A204.1 (cell line): ENCODE results near the gene CDKAL1.
"Not testable (repeated sequence)": the region's sequence is repeated elsewhere in the genome, so short reads cannot be mapped to it uniquely, and the experiment has no call there.

Experiments
- FAIRE-seq: peaks from 2 replicates; lab custom pipeline; 2012; peaks lifted over from hg19 to GRCh38; lab: Jason Lieb, UNC

CDKAL1 gene

GRCh38 chr6:20599302-20600051, 65.2 kb downstream of the CDKAL1 start:
- no peak for FAIRE-seq

- FAIRE-seq, result no peak
Observed at GRCh38 chr6:20600831-20601230, 66.6 kb downstream of the CDKAL1 start.

- FAIRE-seq, result no peak
Observed at GRCh38 chr6:20604159-20604558, 69.9 kb downstream of the CDKAL1 start.

GRCh38 chr6:20605061-20605460, 70.8 kb downstream of the CDKAL1 start:
- no peak for FAIRE-seq

- FAIRE-seq, result no peak
Observed at GRCh38 chr6:20605581-20605980, 71.3 kb downstream of the CDKAL1 start.

- no peak for FAIRE-seq
Observed at GRCh38 chr6:20606831-20607230, 72.6 kb downstream of the CDKAL1 start.

- no peak for FAIRE-seq
Observed at GRCh38 chr6:20608356-20608755, 74.1 kb downstream of the CDKAL1 start.

- FAIRE-seq, result no peak
Observed at GRCh38 chr6:20608905-20609304, 74.6 kb downstream of the CDKAL1 start.

GRCh38 chr6:20609924-20610323, 75.7 kb downstream of the CDKAL1 start:
- not testable (repeated sequence) for FAIRE-seq

GRCh38 chr6:20610636-20611370, 76.5 kb downstream of the CDKAL1 start:
- no peak for FAIRE-seq

- not testable (repeated sequence) for FAIRE-seq
Observed at GRCh38 chr6:20617537-20617936, 83.3 kb downstream of the CDKAL1 start.

- FAIRE-seq, result peak; percentile 32
Observed at GRCh38 chr6:20620043-20620442, 85.8 kb downstream of the CDKAL1 start.

GRCh38 chr6:20623761-20624160, 89.5 kb downstream of the CDKAL1 start:
- FAIRE-seq, result no peak

- no peak for FAIRE-seq
Observed at GRCh38 chr6:20626165-20626564, 91.9 kb downstream of the CDKAL1 start.

GRCh38 chr6:20629509-20629908, 95.3 kb downstream of the CDKAL1 start:
- FAIRE-seq, result no peak

GRCh38 chr6:20630136-20630535, 95.9 kb downstream of the CDKAL1 start:
- no peak for FAIRE-seq

GRCh38 chr6:20630617-20631548, 96.6 kb downstream of the CDKAL1 start:
- no peak for FAIRE-seq

GRCh38 chr6:20631549-20631924, 97.3 kb downstream of the CDKAL1 start:
- FAIRE-seq, result no peak

- no peak for FAIRE-seq
Observed at GRCh38 chr6:20632696-20633095, 98.4 kb downstream of the CDKAL1 start.

GRCh38 chr6:20633566-20634340, 99.5 kb downstream of the CDKAL1 start:
- no peak for FAIRE-seq

- no peak for FAIRE-seq
Observed at GRCh38 chr6:20639161-20639560, 104.9 kb downstream of the CDKAL1 start.

- no peak for FAIRE-seq
Observed at GRCh38 chr6:20640181-20640580, 105.9 kb downstream of the CDKAL1 start.
